GM21825 (cell line): ENCODE results near the gene CTNNBL1.

ENCODE experiments used
- ATAC-seq: cut with Tn5 transposase; IDR thresholded peaks from one replicate; pipeline ENCODE4 v1.9.1; 2021; ENCODE audit warnings: mild to moderate bottlenecking, moderate library complexity; ENCODE audit not compliant: unreplicated experiment

The CTNNBL1 gene

DNA sequence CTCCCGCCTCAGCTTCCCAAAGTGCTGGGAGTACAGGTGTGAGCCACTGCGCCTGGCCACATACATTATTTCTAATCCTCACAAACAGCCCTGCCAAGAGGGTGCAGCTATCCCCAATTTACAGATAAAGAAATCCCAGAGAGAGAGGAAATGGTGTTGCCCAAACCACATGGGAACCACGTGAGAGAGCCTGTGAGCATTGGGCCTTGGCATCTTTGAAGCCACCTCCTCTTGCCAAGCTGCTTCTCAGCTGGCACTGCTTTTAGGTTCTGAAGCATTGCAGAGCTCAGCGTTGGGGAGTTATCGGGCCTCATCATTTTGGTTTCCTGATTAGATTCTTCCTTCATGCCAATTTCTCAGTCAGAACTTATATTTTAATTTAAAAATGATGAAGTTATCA, 80.3 kb downstream of the CTNNBL1 start:
- ATAC-seq = no peak

- no peak for ATAC-seq
These were observed 81.4 kb downstream of the CTNNBL1 start for GRCh38 chr20:37775200-37775599.

DNA sequence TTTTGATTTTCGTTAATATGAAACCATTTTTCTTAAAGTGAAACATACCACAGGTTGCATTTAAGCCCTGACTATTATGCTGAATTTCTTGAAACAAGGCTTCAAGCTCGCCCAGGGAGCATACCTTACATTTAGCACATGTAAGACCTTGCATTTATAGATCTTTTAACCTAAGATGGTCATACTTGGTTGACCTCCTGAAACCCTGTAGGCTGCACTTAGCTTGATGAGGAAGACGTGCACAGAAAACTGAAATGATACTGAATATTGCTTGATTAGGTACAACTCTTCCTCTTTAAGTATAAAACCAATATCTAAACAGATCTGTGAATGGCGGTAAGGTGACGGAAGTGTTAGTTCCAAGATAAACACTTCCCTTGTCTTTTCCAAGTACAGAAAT, 82.2 kb downstream of the CTNNBL1 start:
- ATAC-seq = no peak

DNA sequence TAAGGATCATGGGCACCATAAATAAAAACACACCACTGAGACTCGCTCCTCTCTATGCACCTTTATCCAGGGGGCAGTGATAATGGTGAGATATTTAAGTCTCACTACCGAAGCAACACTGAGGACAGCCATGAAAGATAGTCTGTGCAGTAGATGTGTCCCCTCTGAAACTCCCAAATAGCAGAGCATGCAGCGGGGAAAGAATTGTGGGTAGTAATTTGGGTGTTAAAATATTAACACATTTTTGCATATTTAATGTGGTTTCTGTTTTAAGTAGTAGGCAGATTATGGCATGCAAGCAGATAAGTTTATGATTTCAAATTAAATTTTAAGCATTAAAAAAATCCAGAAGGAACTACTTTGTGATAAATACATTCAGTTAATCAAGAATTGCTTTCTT, 82.7 kb downstream of the CTNNBL1 start:
- ATAC-seq = no peak

DNA sequence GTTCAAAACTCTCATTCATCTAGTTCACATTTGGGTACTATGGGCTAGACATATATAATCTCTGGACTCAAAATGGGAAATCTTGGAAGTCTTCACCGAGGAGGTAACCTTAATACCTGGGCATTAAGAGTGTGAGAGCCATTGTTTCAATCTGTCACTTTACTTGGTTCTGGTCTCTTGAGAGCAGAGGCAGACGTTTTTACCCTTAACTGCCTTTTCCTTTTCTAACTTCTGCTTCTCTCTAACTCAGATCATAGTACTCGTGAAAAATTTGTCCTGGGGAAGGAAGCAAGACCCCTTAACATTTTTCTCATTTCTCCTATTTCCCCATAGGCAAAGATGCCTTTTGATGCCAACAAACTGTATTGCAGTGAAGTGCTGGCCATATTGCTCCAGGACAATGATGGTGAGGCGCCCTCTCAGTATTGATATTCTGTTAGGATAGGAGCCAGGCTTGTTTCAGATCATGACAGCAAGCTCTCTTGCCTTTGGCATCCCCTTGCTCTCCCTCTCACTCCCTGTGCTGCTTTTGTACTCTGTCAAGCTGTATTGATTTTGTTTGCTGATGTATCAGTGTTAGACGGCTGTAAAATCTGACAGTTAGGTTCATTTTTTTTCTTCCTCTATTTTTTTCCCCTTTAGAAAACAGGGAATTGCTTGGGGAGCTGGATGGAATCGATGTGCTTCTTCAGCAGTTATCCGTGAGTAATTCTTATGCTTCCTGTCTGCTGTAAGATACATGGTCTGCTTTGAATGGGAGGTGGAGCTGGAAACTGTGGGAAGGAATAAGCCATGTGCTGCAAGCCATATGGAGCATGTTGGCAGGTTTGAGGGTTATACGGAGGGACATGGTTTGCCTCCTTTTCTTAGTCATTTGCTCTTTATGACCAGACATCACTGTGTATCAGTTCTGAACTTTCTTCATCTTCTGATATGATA, 83.5 kb downstream of the CTNNBL1 start:
- no peak for ATAC-seq

DNA sequence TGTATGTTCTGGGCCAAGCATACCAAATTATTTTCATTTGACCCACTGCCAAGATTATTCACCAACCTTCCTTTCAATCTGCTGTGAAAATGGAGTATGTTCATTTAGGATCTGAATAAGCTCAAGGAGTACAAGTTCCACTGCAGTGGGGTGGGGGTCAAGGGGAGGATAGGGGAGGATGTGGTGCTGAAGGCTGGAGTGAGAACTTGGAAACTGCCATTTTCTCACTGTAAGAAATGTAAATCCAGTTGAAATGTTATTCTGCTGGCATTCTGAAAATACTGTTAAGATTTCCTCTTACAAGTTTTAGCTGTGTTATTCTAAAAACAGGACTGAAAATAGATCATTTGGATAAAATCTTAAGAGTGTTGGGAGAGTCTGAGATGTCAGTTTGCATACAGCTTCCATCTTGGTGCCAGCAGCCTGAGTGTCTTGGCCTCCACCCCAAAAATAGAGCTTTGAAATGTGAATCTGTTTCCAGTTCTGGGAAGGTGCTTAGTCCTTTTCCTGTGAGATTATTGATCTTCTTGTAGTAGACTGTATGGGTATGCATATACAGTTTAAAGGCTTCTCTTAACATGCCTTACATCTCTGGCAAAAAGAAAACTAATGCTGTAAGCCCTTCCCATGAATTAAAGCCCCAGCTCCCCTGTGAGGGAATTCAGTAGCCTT, 84.3 kb downstream of the CTNNBL1 start:
- no peak for ATAC-seq

DNA sequence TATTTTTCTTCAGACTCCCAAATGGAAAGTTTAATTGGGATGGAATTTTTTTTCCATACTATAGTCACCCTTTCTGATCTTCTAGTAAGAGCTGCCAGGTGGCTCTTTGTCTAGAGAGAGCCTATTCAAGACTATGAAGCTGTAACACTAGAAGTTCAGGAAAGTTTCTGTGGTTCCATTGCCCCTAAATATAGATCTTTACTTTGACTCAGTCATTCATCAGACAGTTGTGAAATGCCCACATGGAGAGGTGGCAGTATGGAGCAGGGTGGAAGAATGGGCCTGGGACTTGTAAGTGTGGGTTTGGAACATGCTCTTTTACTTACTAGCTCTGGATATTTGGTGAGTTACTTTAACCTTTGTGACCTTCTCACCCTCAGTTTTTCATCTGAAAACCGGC, 87.8 kb downstream of the CTNNBL1 start:
- no peak for ATAC-seq

GRCh38 chr20:37786043-37786442, 92.2 kb downstream of the CTNNBL1 start:
- no peak for ATAC-seq

- no peak for ATAC-seq
These were observed 95.6 kb downstream of the CTNNBL1 start for GRCh38 chr20:37789408-37789807.

DNA sequence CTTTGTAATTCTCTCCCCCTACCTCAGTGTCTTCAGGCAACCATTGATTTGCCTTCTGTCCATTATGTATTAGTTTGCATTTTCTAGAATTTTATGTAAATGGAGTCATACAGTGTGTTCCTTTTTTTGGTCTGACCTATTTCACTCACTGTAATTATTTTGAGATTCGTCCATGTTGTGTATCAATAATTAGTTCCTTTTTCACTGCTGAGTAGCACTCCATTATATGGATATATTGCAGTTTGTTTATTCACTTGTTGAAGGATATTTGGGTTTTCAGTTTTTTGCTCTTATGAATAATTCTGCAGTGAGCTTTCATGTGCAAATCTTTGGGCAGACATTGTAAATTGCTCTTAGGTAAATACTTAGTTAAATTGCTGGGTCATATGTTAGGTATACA, 97.1 kb downstream of the CTNNBL1 start:
- ATAC-seq = no peak

DNA sequence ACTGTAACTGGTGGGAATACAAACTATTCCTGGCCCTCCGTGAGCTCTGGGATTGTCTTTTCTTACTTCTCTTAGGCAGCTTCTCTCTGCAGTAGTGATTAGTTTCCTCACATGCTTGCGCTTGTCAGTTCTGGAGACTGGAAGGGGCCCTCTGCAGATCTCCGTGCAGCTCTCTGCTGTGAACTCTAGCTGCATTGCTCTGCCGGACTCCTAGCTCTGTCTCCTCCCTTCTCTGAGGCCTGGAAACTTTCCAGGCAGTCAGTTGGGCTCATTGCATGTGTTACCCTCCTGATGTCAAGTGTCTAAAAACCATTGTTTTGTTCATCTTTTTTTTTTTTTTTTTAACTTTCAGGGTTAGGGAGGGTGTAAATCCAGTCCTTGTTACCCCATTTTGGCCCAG, 102.3 kb downstream of the CTNNBL1 start:
- no peak for ATAC-seq

- ATAC-seq = no peak
These were observed 102.9 kb downstream of the CTNNBL1 start for GRCh38 chr20:37796733-37797132.

GRCh38 chr20:37797669-37798175, 103.9 kb downstream of the CTNNBL1 start:
- no peak for ATAC-seq

DNA sequence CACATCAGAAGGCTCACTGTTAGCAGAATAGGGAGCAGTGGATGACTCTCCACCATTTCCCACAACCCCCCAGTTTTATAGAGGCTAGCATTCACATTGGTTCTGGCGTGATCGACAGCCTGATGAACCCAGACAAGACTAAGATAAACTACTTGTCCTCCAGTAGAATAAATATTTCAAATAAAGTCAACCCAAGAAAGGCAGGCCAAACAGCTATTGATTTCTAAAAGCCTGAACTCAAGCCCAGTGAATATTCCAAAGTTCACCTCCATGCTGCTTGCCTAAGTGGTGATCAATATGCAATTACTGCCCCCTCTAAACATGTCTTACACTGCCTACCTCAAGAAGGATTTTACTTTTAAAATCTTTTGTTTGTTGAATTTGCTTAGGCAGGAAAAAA, 104.5 kb downstream of the CTNNBL1 start:
- no peak for ATAC-seq

- ATAC-seq = no peak
These were observed 106.8 kb downstream of the CTNNBL1 start for GRCh38 chr20:37800618-37801017.

- ATAC-seq = no peak
These were observed 108.1 kb downstream of the CTNNBL1 start for GRCh38 chr20:37801921-37802320.

- ATAC-seq = peak; percentile 52
These were observed 109.8 kb downstream of the CTNNBL1 start for GRCh38 chr20:37803438-37804307.

- peak; percentile 73 for ATAC-seq
These were observed 111.0 kb downstream of the CTNNBL1 start for GRCh38 chr20:37804584-37805566.

- ATAC-seq = no peak
These were observed 113.8 kb downstream of the CTNNBL1 start for GRCh38 chr20:37807471-37808232.
